Trophoblast cell (in vitro differentiated cells and primary cell): ENCODE data around the gene KAT7.

ENCODE experiments used
- DNase-seq, 2 donors: peaks; one replicate each; pipeline ENCODE4 v3.0.0-alpha.2; 2016
- H2AFZ ChIP-seq: 2 replicates; pipeline ENCODE4 v1.6.1; 2013; ENCODE audit warnings: low read length, moderate library complexity, mild to moderate bottlenecking; ENCODE audit not compliant: insufficient read depth, poor library complexity
- H2AK5ac ChIP-seq: 2 replicates; pipeline ENCODE4 v1.6.1; 2013; ENCODE audit warnings: mild to moderate bottlenecking, low read length
- H2BK120ac ChIP-seq: 2 replicates; pipeline ENCODE4 v1.6.1; 2013; ENCODE audit warnings: low read length, mild to moderate bottlenecking, moderate library complexity; ENCODE audit not compliant: insufficient read depth, poor library complexity
- H2BK12ac ChIP-seq: 2 replicates; pipeline ENCODE4 v1.6.1; 2013; ENCODE audit warnings: mild to moderate bottlenecking, low read length, moderate library complexity
- H2BK5ac ChIP-seq: 2 replicates; pipeline ENCODE4 v1.6.1; 2013; ENCODE audit warnings: low read length, low read depth, moderate library complexity, mild to moderate bottlenecking; ENCODE audit not compliant: poor library complexity
- H3K14ac ChIP-seq: 2 replicates; pipeline ENCODE4 v1.6.1; 2013; ENCODE audit warnings: mild to moderate bottlenecking, low read length
- H3K18ac ChIP-seq: 2 replicates; pipeline ENCODE4 v1.6.1; 2013; ENCODE audit warnings: mild to moderate bottlenecking, low read length
- H3K23ac ChIP-seq: 2 replicates; pipeline ENCODE4 v1.6.1; 2013; ENCODE audit warnings: low read length
- H3K27ac ChIP-seq: 2 replicates; pipeline ENCODE4 v1.5.1; 2013; ENCODE audit warnings: low read depth, mild to moderate bottlenecking, inconsistent platforms, low read length, moderate library complexity
- H3K27me3 ChIP-seq: 2 replicates; pipeline ENCODE4 v1.6.1; 2013; ENCODE audit warnings: inconsistent platforms, mild to moderate bottlenecking, low read length, moderate library complexity; ENCODE audit not compliant: insufficient read depth
- H3K36me3 ChIP-seq, 2 experiments: 1 replicate in 1 of 2; 2 replicates in 1 of 2; pipeline ENCODE4 v1.6.1; 2013; ENCODE audit warnings: low read length in 2 of 2, mild to moderate bottlenecking in 2 of 2, moderate library complexity in 1 of 2; ENCODE audit not compliant: insufficient read depth in 2 of 2, control insufficient read depth in 1 of 2
- H3K4ac ChIP-seq: 2 replicates; pipeline ENCODE4 v1.6.1; 2013; ENCODE audit warnings: low read depth, mild to moderate bottlenecking, low read length, moderate library complexity
- H3K4me1 ChIP-seq, 2 experiments: 1 replicate in 1 of 2; 2 replicates in 1 of 2; pipeline ENCODE4 v1.6.1; 2013; ENCODE audit warnings: low read length in 2 of 2, mild to moderate bottlenecking in 2 of 2, moderate library complexity in 1 of 2; ENCODE audit not compliant: insufficient read depth in 2 of 2, control insufficient read depth in 1 of 2
- H3K4me2 ChIP-seq: 2 replicates; pipeline ENCODE4 v1.6.1; 2013; ENCODE audit warnings: inconsistent platforms, mild to moderate bottlenecking, low read length, moderate library complexity
- H3K4me3 ChIP-seq: 2 replicates; pipeline ENCODE4 v1.5.1; 2013; ENCODE audit warnings: mild to moderate bottlenecking, low read depth, low read length, inconsistent platforms
- H3K79me1 ChIP-seq: one replicate; pipeline ENCODE4 v1.6.1; 2013; ENCODE audit warnings: low read length
- H3K79me2 ChIP-seq: 2 replicates; pipeline ENCODE4 v1.6.1; 2013; ENCODE audit warnings: low read length, mild to moderate bottlenecking; ENCODE audit not compliant: control insufficient read depth, insufficient read depth, poor library complexity
- H3K9ac ChIP-seq: 2 replicates; pipeline ENCODE4 v1.6.1; 2013; ENCODE audit warnings: mild to moderate bottlenecking, low read length
- H3K9me3 ChIP-seq: 2 replicates; pipeline ENCODE4 v1.6.1; 2013; ENCODE audit warnings: low read depth, mild to moderate bottlenecking, control low read depth, inconsistent platforms, low read length; ENCODE audit not compliant: insufficient read depth
- H4K12ac ChIP-seq: 2 replicates; pipeline ENCODE4 v1.6.1; 2013; ENCODE audit warnings: low read depth, mild to moderate bottlenecking, low read length, moderate library complexity
- H4K8ac ChIP-seq: 2 replicates; pipeline ENCODE4 v1.6.1; 2013; ENCODE audit warnings: low read depth, mild to moderate bottlenecking, low read length, moderate library complexity
- H4K91ac ChIP-seq: one replicate; pipeline ENCODE4 v1.6.1; 2013; ENCODE audit warnings: low read depth, mild to moderate bottlenecking, low read length, moderate library complexity
- WGBS: extraction: QIAGEN DNeasy Blood & Tissue Kit; methylation state at CpG from one replicate; pipeline ENCODE4 v1.1.7; 2013; ENCODE audit warnings: missing lambda C conversion rate; ENCODE audit not compliant: insufficient read length, insufficient coverage; ENCODE audit errors: extremely low coverage; 5-methylcytosine and 5-hydroxymethylcytosine counted together

Gene KAT7

GRCh38 chr17:49748223-49748622 is 40.3 kb upstream of the KAT7 start:
- Histone ChIP-seq H3K36me3 (peaks cover 0 to 2% of the 10 kb centered on the region in 2 experiments), H3K4me1 (no peaks in the 10 kb centered on the region), H2BK5ac (no peak overlapping the region), H3K9ac (no peak overlapping the region), H3K79me2 (no peaks in the 10 kb centered on the region), H3K27ac (no peak overlapping the region), H3K14ac (no peak overlapping the region), H2BK12ac (no peak overlapping the region), H4K91ac (no peak overlapping the region), H3K4me2 (no peak overlapping the region), H3K18ac (no peak overlapping the region), H3K4me3 (no peak overlapping the region), H2AFZ (no peak overlapping the region), H4K8ac (no peak overlapping the region), H2BK120ac (no peak overlapping the region), H3K23ac (no peak overlapping the region), H2AK5ac (no peak overlapping the region), H3K27me3 (no peaks in the 10 kb centered on the region), H3K79me1 (no peaks in the 10 kb centered on the region), H3K9me3 (no peaks in the 10 kb centered on the region), H3K4ac (no peak overlapping the region), H4K12ac (no peak overlapping the region)
- WGBS, result no CpG with 5 or more reads among the region's 3 CpGs
- DNase-seq, result no peak

- no peak overlapping the region for H4K12ac ChIP-seq
- H3K4ac ChIP-seq, result no peak overlapping the region
- H3K4me3 ChIP-seq, result no peak overlapping the region
- H2AK5ac ChIP-seq, result no peak overlapping the region
- H3K4me2 ChIP-seq, result no peak overlapping the region
- H2BK12ac ChIP-seq, result no peak overlapping the region
- H3K9me3 ChIP-seq, result no peaks in the 10 kb centered on the region
- H2AFZ ChIP-seq, result no peak overlapping the region
- H3K36me3 ChIP-seq, result peaks cover 0 to 2% of the 10 kb centered on the region in 2 experiments
- no peak overlapping the region for H3K9ac ChIP-seq
- H2BK120ac ChIP-seq, result no peak overlapping the region
- H4K91ac ChIP-seq, result no peak overlapping the region
- no peaks in the 10 kb centered on the region for H3K27me3 ChIP-seq
- H3K18ac ChIP-seq, result no peak overlapping the region
- H3K4me1 ChIP-seq, result no peaks in the 10 kb centered on the region
- H3K79me1 ChIP-seq, result no peaks in the 10 kb centered on the region
- no peak overlapping the region for H2BK5ac ChIP-seq
- DNase-seq, result no peak
- H3K14ac ChIP-seq, result no peak overlapping the region
- no peak overlapping the region for H4K8ac ChIP-seq
- no CpG with 5 or more reads among the region's 7 CpGs for WGBS
- no peaks in the 10 kb centered on the region for H3K79me2 ChIP-seq
- H3K23ac ChIP-seq, result no peak overlapping the region
- H3K27ac ChIP-seq, result no peak overlapping the region
Observed at GRCh38 chr17:49748791-49749190, 39.7 kb upstream of the KAT7 start.

- Histone ChIP-seq H2BK12ac (no peak overlapping the region), H3K79me2 (no peaks in the 10 kb centered on the region), H3K79me1 (no peaks in the 10 kb centered on the region), H3K9me3 (no peaks in the 10 kb centered on the region), H3K4ac (no peak overlapping the region), H3K14ac (no peak overlapping the region), H3K36me3 (peaks cover 0 to 2% of the 10 kb centered on the region in 2 experiments), H3K23ac (no peak overlapping the region), H4K8ac (no peak overlapping the region), H4K91ac (no peak overlapping the region), H2AFZ (no peak overlapping the region), H2BK120ac (no peak overlapping the region), H3K27ac (no peak overlapping the region), H3K27me3 (no peaks in the 10 kb centered on the region), H2AK5ac (no peak overlapping the region), H4K12ac (no peak overlapping the region), H3K18ac (no peak overlapping the region), H3K9ac (no peak overlapping the region), H3K4me3 (no peak overlapping the region), H3K4me1 (no peaks in the 10 kb centered on the region), H3K4me2 (no peak overlapping the region), H2BK5ac (no peak overlapping the region)
- no peak for DNase-seq
- no CpG with 5 or more reads among the region's 3 CpGs for WGBS
Observed at GRCh38 chr17:49749730-49750129, 38.8 kb upstream of the KAT7 start.

- H3K18ac ChIP-seq, result no peak overlapping the region
- H3K4me1 ChIP-seq, result no peaks in the 10 kb centered on the region
- H3K9me3 ChIP-seq, result no peaks in the 10 kb centered on the region
- H3K4ac ChIP-seq, result no peak overlapping the region
- H3K14ac ChIP-seq, result no peak overlapping the region
- DNase-seq, result no peak
- peak overlapping the region; percentile 35 for H3K9ac ChIP-seq
- H2AFZ ChIP-seq, result no peak overlapping the region
- H3K27ac ChIP-seq, result no peak overlapping the region
- no peak overlapping the region for H3K4me3 ChIP-seq
- WGBS, result no CpG with 5 or more reads among the region's 3 CpGs
- H3K23ac ChIP-seq, result no peak overlapping the region
- H3K79me2 ChIP-seq, result no peaks in the 10 kb centered on the region
- no peak overlapping the region for H2BK120ac ChIP-seq
- no peak overlapping the region for H4K12ac ChIP-seq
- H3K27me3 ChIP-seq, result no peaks in the 10 kb centered on the region
- H4K91ac ChIP-seq, result no peak overlapping the region
- no peak overlapping the region for H4K8ac ChIP-seq
- no peak overlapping the region for H3K4me2 ChIP-seq
- H3K36me3 ChIP-seq, result peaks cover 0 to 2% of the 10 kb centered on the region in 2 experiments
- H2AK5ac ChIP-seq, result no peak overlapping the region
- H2BK5ac ChIP-seq, result no peak overlapping the region
- H3K79me1 ChIP-seq, result no peaks in the 10 kb centered on the region
- H2BK12ac ChIP-seq, result no peak overlapping the region
Observed at GRCh38 chr17:49752508-49752907, 36.0 kb upstream of the KAT7 start.
